A549 (cell line): ENCODE measurements around the gene MTSS2. TPM values are rescaled to one million over a fixed set of nuclear protein-coding genes. Genes with fewer than 3 reads are reported as not detected.

Experiments used
- ATAC-seq, 2 experiments: fragments of 200-7000 bp in 1 of 2; fragments of >200 bp in 1 of 2; cut with Nextera tagmentation in 1 of 2; cut with Tn5 transposase in 1 of 2; 3 replicates each; pipeline versions ENCODE4 v1.8.0 to v1.9.1; 2018 to 2020; ENCODE audit warnings: mild to moderate bottlenecking in 1 of 2, moderate library complexity in 1 of 2
- CTCF ChIA-PET: fragments of 300-600 bp; sonication (Branson Sonifier 250); formaldehyde crosslinking; extraction: SDS; loops from one replicate; lab custom pipeline; 2021; ENCODE audit warnings: antibody characterized with exemption, inconsistent platforms; lab: Yijun Ruan, JAX
- POLR2A ChIA-PET: fragments of 350-600 bp; formaldehyde crosslinking; extraction: SDS; loops from one replicate; lab custom pipeline; 2021; ENCODE audit warnings: antibody characterized with exemption, inconsistent platforms; lab: Yijun Ruan, JAX
- DNase-seq, 2 experiments: peaks; one replicate each; pipeline versions ENCODE4 v3.0.0 to v3.0.0-alpha.2; 2011 to 2016; ENCODE audit warnings: low read depth in 1 of 2, low spot score in 1 of 2
- FAIRE-seq: peaks from 2 replicates; lab custom pipeline; 2011; peaks lifted over from hg19 to GRCh38; lab: Jason Lieb, UNC
- H3K27ac ChIP-seq, 2 experiments: fragments of >200 bp; sonication (Bioruptor Twin); formaldehyde crosslinking; 3 replicates each; pipeline ENCODE4 v1.5.1; 2016 to 2017
- H3K4me1 ChIP-seq: fragments of >200 bp; sonication (Bioruptor Twin); formaldehyde crosslinking; 3 replicates; pipeline ENCODE4 v1.6.1; 2016
- H3K4me2 ChIP-seq: fragments of >200 bp; sonication (Bioruptor Twin); formaldehyde crosslinking; 3 replicates; pipeline ENCODE4 v1.6.1; 2016
- H3K4me3 ChIP-seq: fragments of >200 bp; sonication (Bioruptor Twin); formaldehyde crosslinking; 3 replicates; pipeline ENCODE4 v1.5.1; 2016
- H3K9me3 ChIP-seq: fragments of >200 bp; sonication (Bioruptor Twin); formaldehyde crosslinking; 3 replicates; pipeline ENCODE4 v1.6.1; 2016
- CBX2 ChIP-seq: fragments of 200-600 bp; sonication (generic); IDR thresholded peaks from 2 replicates; pipeline ENCODE4 v1.6.1; 2016; ENCODE audit warnings: low read depth, mild to moderate bottlenecking, borderline replicate concordance
- CBX8 ChIP-seq: fragments of 200-600 bp; sonication (generic); IDR thresholded peaks from 2 replicates; pipeline ENCODE4 v1.6.1; 2016
- CEBPB ChIP-seq, 2 experiments: fragments of >200 bp in 1 of 2; sonication (Bioruptor Twin) in 1 of 2; formaldehyde crosslinking in 1 of 2; IDR thresholded peaks; 2 replicates each; pipeline ENCODE4 v1.6.1; 2012 to 2016
- EHF ChIP-seq: fragments of 250-450 bp; sonication (Bioruptor Pico); IDR thresholded peaks from 2 replicates; pipeline ENCODE4 v1.5.0; 2020; ENCODE audit warnings: mild to moderate bottlenecking
- FOXS1 ChIP-seq: fragments of 250-450 bp; sonication (Bioruptor Pico); IDR thresholded peaks from 2 replicates; pipeline ENCODE4 v1.5.0; 2020; ENCODE audit warnings: mild to moderate bottlenecking, moderate library complexity
- GATA3 ChIP-seq: IDR thresholded peaks from 2 replicates; pipeline ENCODE4 v1.6.1; 2012; ENCODE audit warnings: borderline replicate concordance
- HEYL ChIP-seq: fragments of 250-450 bp; sonication (Bioruptor Pico); IDR thresholded peaks from 2 replicates; pipeline ENCODE4 v1.8.0; 2021; ENCODE audit warnings: mild to moderate bottlenecking, moderate library complexity
- HOXA7 ChIP-seq: fragments of 250-450 bp; sonication (Bioruptor Pico); IDR thresholded peaks from 2 replicates; pipeline ENCODE4 v1.5.0; 2020; ENCODE audit warnings: mild to moderate bottlenecking, moderate library complexity
- JUN ChIP-seq, 2 experiments: fragments of >200 bp; sonication (Bioruptor Twin); formaldehyde crosslinking; IDR thresholded peaks; 2 replicates in 1 of 2; 3 replicates in 1 of 2; pipeline ENCODE4 v1.6.1; 2016 to 2017
- KDM5A ChIP-seq: fragments of 200-600 bp; sonication (generic); IDR thresholded peaks from 2 replicates; pipeline ENCODE4 v1.6.1; 2016; ENCODE audit warnings: antibody characterized with exemption, mild to moderate bottlenecking
- MAZ ChIP-seq: fragments of 150-350 bp; IDR thresholded peaks from 2 replicates; pipeline ENCODE4 v1.6.1; 2014; ENCODE audit warnings: antibody characterized with exemption, low read depth, low read length, borderline replicate concordance
- MYC ChIP-seq: IDR thresholded peaks from 2 replicates; pipeline ENCODE4 v1.6.1; 2012; ENCODE audit warnings: mild to moderate bottlenecking, inconsistent platforms, low read length, improper control_type of control experiment, borderline replicate concordance
- NPAS2 ChIP-seq: fragments of 250-450 bp; sonication (Bioruptor Pico); IDR thresholded peaks from 2 replicates; pipeline ENCODE4 v1.8.0; 2022; ENCODE audit warnings: mild to moderate bottlenecking, moderate library complexity, borderline replicate concordance
- NR3C1 ChIP-seq: fragments of >200 bp; sonication (Bioruptor Twin); formaldehyde crosslinking; IDR thresholded peaks from 3 replicates; pipeline ENCODE4 v1.6.1; 2017
- RARB ChIP-seq: fragments of 250-450 bp; sonication (Bioruptor Pico); IDR thresholded peaks from 2 replicates; pipeline ENCODE4 v1.8.0; 2021; ENCODE audit warnings: mild to moderate bottlenecking, moderate library complexity
- RCOR1 ChIP-seq: fragments of 150-350 bp; IDR thresholded peaks from 2 replicates; pipeline ENCODE4 v1.6.1; 2014; ENCODE audit warnings: antibody characterized with exemption, low read length, low read depth
- SMC3 ChIP-seq: fragments of >200 bp; sonication (Bioruptor Twin); formaldehyde crosslinking; IDR thresholded peaks from 3 replicates; pipeline ENCODE4 v1.6.1; 2018; ENCODE audit warnings: inconsistent platforms
- USF2 ChIP-seq: fragments of 450-650 bp; IDR thresholded peaks from 2 replicates; pipeline ENCODE4 v1.6.1; 2014; ENCODE audit warnings: antibody characterized with exemption
- ZFP36 ChIP-seq: fragments of 450-650 bp; IDR thresholded peaks from 2 replicates; pipeline ENCODE4 v1.6.1; 2014; ENCODE audit warnings: borderline replicate concordance; ENCODE audit not compliant: partially characterized antibody
- WGBS: methylation state at CpG from one replicate; pipeline ENCODE4 v1.1.6; 2017; ENCODE audit errors: missing lambda C conversion rate; 5-methylcytosine and 5-hydroxymethylcytosine counted together
- polyA plus RNA-seq, 4 experiments: library from polyadenylated mRNA; depleted of rRNA in 3 of 4; stranded (reverse); fragments of >200 nt; fragmentation: RNase III in 1 of 4; extraction: RNeasy Plus Mini Kit Qiagen cat#74134 plus additional on column Dnase treatment in 1 of 4; gene quantifications; 2 replicates in 3 of 4; 3 replicates in 1 of 4; pipeline ENCODE4 v1.2.3, GENCODE V29; 2011 to 2017
- TF ChIP-seq, protein P1 (sequence below): IDR thresholded peaks from 2 replicates; pipeline ENCODE4 v1.6.1; 2012
- TF ChIP-seq, protein P2 (sequence below): fragments of 200-600 bp; sonication (generic); IDR thresholded peaks from 2 replicates; pipeline ENCODE4 v1.6.1; 2016; ENCODE audit warnings: antibody characterized with exemption, mild to moderate bottlenecking, moderate library complexity
- TF ChIP-seq, protein P3 (sequence below): fragments of 250-450 bp; sonication (Bioruptor Pico); IDR thresholded peaks from 2 replicates; pipeline ENCODE4 v1.5.0; 2021; ENCODE audit warnings: mild to moderate bottlenecking, moderate library complexity, borderline replicate concordance

MTSS2 gene
- polyA plus RNA-seq, 2 of the 4 experiments (the other 2 are of a cell fraction) = 13.1 to 27.1 TPM

- ATAC-seq (no peak), FAIRE-seq (no peak), DNase-seq (no peak)
- ChIA-PET POLR2A (no interaction called here), CTCF (no interaction called here)
- Histone ChIP-seq H3K27ac (no peak overlapping the region), H3K4me2 (no peak overlapping the region), H3K4me3 (no peak overlapping the region), H3K4me1 (no peaks in the 10 kb centered on the region), H3K9me3 (no peaks in the 10 kb centered on the region)
- 78% methylated on average over 15 of the region's 15 CpGs for WGBS
- no peak for TF ChIP-seq NPAS2 (CRISPR knock-in tag)
- TF ChIP-seq HEYL (CRISPR knock-in tag) = no peak
- no peak for TF ChIP-seq SMC3
- no peak for TF ChIP-seq RCOR1
- TF ChIP-seq RARB (CRISPR knock-in tag) = no peak
- no peak for TF ChIP-seq JUN (IDR thresholded peaks at IDR 0.05)
- TF ChIP-seq USF2 = no peak
- no peak for TF ChIP-seq MAZ
- no peak for TF ChIP-seq HOXA7
- no peak for TF ChIP-seq KDM5A
- TF ChIP-seq ZFP36 = no peak
- TF ChIP-seq EHF (CRISPR knock-in tag) = no peak
- TF ChIP-seq CBX8 = no peak
- TF ChIP-seq CBX2 = no peak
- no peak for TF ChIP-seq GATA3
- TF ChIP-seq NR3C1 = no peak
Measured at GRCh38 chr16:70647441-70648359, 38.2 kb downstream of the MTSS2 start.

DNA sequence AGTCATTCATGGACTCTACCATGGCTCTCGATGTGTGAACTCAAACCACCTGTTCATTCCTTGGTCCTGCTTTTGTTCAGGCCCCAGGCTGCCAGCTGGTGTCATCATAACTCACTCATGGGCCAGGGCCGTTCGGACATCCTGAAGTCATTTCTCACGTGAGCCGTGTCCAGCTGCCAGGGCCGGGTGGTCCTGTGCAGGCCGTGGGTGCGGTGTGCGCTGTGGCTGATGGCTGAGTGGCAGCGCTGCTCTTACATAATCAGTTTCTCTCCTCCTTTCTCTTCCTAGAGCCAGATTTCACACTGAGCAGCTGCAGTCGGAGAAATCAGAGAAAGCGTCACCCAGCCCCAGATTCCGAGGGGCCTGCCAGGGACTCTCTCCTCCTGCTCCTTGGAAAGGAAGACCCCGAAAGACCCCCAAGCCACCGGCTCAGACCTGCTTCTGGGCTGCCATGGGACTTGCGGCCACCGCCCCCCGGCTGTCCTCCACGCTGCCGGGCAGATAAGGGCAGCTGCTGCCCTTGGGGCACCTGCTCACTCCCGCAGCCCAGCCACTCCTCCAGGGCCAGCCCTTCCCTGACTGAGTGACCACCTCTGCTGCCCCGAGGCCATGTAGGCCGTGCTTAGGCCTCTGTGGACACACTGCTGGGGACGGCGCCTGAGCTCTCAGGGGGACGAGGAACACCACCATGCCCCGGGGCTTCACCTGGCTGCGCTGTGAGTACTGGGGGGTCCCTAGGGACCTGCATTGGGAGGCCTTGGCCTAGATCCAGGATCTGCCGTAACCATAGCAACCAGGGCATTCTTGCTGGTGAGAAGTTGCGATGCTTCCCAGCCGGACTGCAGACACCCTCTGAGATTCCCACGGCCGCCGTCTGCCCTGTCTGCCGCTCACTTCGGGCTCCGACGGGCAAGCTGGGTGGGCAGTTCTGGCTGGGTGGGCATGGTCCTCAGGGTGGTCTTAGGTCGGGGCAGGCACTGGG lies 39.3 kb downstream of the MTSS2 start, which contains the start of gene IL34:
TSS of gene IL34 (plus strand) at position 300 of the 982 bp plus-strand sequence. CDS start at position 689, 389 bp downstream.
- WGBS = 83% methylated on average over 24 of the region's 39 CpGs
- no peak for FAIRE-seq

More for the DNA sequence above, 39.3 kb downstream of the MTSS2 start, which contains the start of gene IL34:
- H3K4me1 ChIP-seq = no peaks in the 10 kb centered on the region
- ATAC-seq (peak in 1 of 2 experiments; percentile 31; a peak in 3 of 6 replicates), DNase-seq (no peak)
- no peaks in the 10 kb centered on the region for H3K9me3 ChIP-seq
- H3K4me3 ChIP-seq = no peak within 1 kb of the TSS
- H3K4me2 ChIP-seq = no peak within 1 kb of the TSS
- ChIA-PET CTCF (interaction anchor here (0.9 to 1.5 kb wide), 2 partner anchors 8 to 286 kb away, joined by 3 to 4 read pairs; no protein-coding TSS in a partner anchor), POLR2A (no interaction called here)
- no peak within 1 kb of the TSS for H3K27ac ChIP-seq
- TF ChIP-seq CEBPB (IDR thresholded peaks at IDR 0.05) (no peak), RARB (CRISPR knock-in tag) (no peak), MYC (no peak), KDM5A (no peak), FOXS1 (CRISPR knock-in tag) (no peak)
- TF ChIP-seq, protein P1, sequence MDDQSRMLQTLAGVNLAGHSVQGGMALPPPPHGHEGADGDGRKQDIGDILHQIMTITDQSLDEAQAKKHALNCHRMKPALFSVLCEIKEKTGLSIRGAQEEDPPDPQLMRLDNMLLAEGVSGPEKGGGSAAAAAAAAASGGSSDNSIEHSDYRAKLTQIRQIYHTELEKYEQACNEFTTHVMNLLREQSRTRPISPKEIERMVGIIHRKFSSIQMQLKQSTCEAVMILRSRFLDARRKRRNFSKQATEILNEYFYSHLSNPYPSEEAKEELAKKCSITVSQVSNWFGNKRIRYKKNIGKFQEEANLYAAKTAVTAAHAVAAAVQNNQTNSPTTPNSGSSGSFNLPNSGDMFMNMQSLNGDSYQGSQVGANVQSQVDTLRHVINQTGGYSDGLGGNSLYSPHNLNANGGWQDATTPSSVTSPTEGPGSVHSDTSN = no peak
- TF ChIP-seq, protein P2, sequence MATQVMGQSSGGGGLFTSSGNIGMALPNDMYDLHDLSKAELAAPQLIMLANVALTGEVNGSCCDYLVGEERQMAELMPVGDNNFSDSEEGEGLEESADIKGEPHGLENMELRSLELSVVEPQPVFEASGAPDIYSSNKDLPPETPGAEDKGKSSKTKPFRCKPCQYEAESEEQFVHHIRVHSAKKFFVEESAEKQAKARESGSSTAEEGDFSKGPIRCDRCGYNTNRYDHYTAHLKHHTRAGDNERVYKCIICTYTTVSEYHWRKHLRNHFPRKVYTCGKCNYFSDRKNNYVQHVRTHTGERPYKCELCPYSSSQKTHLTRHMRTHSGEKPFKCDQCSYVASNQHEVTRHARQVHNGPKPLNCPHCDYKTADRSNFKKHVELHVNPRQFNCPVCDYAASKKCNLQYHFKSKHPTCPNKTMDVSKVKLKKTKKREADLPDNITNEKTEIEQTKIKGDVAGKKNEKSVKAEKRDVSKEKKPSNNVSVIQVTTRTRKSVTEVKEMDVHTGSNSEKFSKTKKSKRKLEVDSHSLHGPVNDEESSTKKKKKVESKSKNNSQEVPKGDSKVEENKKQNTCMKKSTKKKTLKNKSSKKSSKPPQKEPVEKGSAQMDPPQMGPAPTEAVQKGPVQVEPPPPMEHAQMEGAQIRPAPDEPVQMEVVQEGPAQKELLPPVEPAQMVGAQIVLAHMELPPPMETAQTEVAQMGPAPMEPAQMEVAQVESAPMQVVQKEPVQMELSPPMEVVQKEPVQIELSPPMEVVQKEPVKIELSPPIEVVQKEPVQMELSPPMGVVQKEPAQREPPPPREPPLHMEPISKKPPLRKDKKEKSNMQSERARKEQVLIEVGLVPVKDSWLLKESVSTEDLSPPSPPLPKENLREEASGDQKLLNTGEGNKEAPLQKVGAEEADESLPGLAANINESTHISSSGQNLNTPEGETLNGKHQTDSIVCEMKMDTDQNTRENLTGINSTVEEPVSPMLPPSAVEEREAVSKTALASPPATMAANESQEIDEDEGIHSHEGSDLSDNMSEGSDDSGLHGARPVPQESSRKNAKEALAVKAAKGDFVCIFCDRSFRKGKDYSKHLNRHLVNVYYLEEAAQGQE = no peak
- TF ChIP-seq, protein P3, sequence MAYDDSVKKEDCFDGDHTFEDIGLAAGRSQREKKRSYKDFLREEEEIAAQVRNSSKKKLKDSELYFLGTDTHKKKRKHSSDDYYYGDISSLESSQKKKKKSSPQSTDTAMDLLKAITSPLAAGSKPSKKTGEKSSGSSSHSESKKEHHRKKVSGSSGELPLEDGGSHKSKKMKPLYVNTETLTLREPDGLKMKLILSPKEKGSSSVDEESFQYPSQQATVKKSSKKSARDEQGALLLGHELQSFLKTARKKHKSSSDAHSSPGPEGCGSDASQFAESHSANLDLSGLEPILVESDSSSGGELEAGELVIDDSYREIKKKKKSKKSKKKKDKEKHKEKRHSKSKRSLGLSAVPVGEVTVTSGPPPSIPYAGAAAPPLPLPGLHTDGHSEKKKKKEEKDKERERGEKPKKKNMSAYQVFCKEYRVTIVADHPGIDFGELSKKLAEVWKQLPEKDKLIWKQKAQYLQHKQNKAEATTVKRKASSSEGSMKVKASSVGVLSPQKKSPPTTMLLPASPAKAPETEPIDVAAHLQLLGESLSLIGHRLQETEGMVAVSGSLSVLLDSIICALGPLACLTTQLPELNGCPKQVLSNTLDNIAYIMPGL (CRISPR knock-in tag) = no peak
